Measurements from ENCODE around the gene MEX3A. TPM values are rescaled to one million over a fixed set of nuclear protein-coding genes. Genes with fewer than 3 reads are reported as not detected.

The MEX3A gene
- total RNA-seq, 1 experiment from 2014 or later, result 68.0 TPM

DNA sequence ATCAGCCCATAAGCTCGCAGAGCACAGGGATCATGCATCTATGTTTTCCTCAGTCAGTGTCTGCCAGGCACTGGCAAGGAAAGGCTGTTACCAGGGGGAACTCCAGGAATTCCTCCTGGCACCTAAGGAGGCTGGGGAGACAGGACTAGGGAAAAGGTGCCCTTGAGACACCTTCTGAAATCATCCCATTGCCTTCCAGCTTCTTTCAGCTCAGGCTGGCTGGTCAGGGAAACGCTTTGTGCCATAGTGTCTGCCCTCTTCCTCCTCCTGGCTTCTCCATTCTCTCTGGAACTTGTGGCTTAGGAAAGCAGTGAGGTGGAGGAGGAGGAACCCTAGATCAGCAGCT lies 46.0 kb upstream of the MEX3A start:
- no peaks in the 10 kb centered on the region for H3K9me3 ChIP-seq (ENCODE audit: control insufficient read depth, low read depth, low read length)
- no peak overlapping the region for H3K4me2 ChIP-seq (ENCODE audit: insufficient read depth, insufficient read length, low read length)
- H2BK120ac ChIP-seq (ENCODE audit: low read depth, low read length, poor library complexity, severe bottlenecking), result no peak overlapping the region
- no peak overlapping the region for H2BK20ac ChIP-seq (ENCODE audit: low read depth, low read length, poor library complexity, severe bottlenecking)
- H3K23me2 ChIP-seq (ENCODE audit: insufficient read length, low read depth, low read length, poor library complexity, severe bottlenecking), result no peaks in the 10 kb centered on the region
- no peak overlapping the region for H3K23ac ChIP-seq (ENCODE audit: insufficient read length, low read depth, low read length)
- H4K20me1 ChIP-seq (ENCODE audit: control insufficient read depth, insufficient read depth, insufficient read length), result no peaks in the 10 kb centered on the region
- no peak overlapping the region for H2AFZ ChIP-seq (ENCODE audit: low read length)
- no peak overlapping the region for H4K5ac ChIP-seq (ENCODE audit: insufficient read length, low read depth, low read length)
- no peak overlapping the region for H2AK5ac ChIP-seq (ENCODE audit: insufficient read length, low read length)
- no CpG with 5 or more reads among the region's 2 CpGs for WGBS (ENCODE audit: extremely low coverage, insufficient read length, low lambda C conversion rate)
- Mint-ChIP-seq H3K9me3 (no peaks in the 10 kb centered on the region), H3K4me3 (no peak overlapping the region), H3K27me3 (ENCODE audit: low read depth) (no peaks in the 10 kb centered on the region), H3K27ac (peak overlapping the region in 2 of 3 experiments; percentile 85 to 93; a peak in 4 of 7 replicates), H3K36me3 (ENCODE audit: insufficient read depth in 1 of 3, low read depth in 3 of 3) (peaks cover 7 to 13% (median 9%) of the 10 kb centered on the region in 3 experiments; a peak in 5 of 7 replicates), H3K4me1 (peaks cover 42 to 43% of the 10 kb centered on the region in 2 experiments)
- no peak overlapping the region for H4K91ac ChIP-seq (ENCODE audit: insufficient read length, low read depth, low read length)
- no peak overlapping the region for H3K18ac ChIP-seq (ENCODE audit: insufficient read length, low read depth, low read length)
- no peak overlapping the region for H2BK5ac ChIP-seq (ENCODE audit: insufficient read length, low read length)
- no peak for DNase-seq
- no peak overlapping the region for H3K14ac ChIP-seq (ENCODE audit: insufficient read depth, low read length)
- H3K79me1 ChIP-seq (ENCODE audit: insufficient read depth, low read depth, low read length, poor library complexity, severe bottlenecking), result no peaks in the 10 kb centered on the region
- no peak overlapping the region for H2BK12ac ChIP-seq (ENCODE audit: insufficient read length, low read depth, low read length)
- H3K79me2 ChIP-seq (ENCODE audit: insufficient read depth, low read length), result no peaks in the 10 kb centered on the region
- H3K4me1 ChIP-seq (ENCODE audit: insufficient read depth, low read length), result peaks cover 16% of the 10 kb centered on the region
- no peak overlapping the region for H3T11ph ChIP-seq (ENCODE audit: low read length)
- no peaks in the 10 kb centered on the region for H3K27me3 ChIP-seq (ENCODE audit: insufficient read depth, low read length)
- no peak overlapping the region for H3K9ac ChIP-seq (ENCODE audit: extremely low read depth, insufficient read length, low read length)
- no peak overlapping the region for H3K27ac ChIP-seq (ENCODE audit: insufficient read length, low read depth, low read length)
- no peak overlapping the region for H4K8ac ChIP-seq (replicated peaks; ENCODE audit: insufficient read length, low read depth, low read length)
- TF ChIP-seq, protein P1, sequence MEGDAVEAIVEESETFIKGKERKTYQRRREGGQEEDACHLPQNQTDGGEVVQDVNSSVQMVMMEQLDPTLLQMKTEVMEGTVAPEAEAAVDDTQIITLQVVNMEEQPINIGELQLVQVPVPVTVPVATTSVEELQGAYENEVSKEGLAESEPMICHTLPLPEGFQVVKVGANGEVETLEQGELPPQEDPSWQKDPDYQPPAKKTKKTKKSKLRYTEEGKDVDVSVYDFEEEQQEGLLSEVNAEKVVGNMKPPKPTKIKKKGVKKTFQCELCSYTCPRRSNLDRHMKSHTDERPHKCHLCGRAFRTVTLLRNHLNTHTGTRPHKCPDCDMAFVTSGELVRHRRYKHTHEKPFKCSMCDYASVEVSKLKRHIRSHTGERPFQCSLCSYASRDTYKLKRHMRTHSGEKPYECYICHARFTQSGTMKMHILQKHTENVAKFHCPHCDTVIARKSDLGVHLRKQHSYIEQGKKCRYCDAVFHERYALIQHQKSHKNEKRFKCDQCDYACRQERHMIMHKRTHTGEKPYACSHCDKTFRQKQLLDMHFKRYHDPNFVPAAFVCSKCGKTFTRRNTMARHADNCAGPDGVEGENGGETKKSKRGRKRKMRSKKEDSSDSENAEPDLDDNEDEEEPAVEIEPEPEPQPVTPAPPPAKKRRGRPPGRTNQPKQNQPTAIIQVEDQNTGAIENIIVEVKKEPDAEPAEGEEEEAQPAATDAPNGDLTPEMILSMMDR (conservative IDR thresholded peaks at IDR 0.05), result no peak
- no peak overlapping the region for H2BK15ac ChIP-seq (ENCODE audit: low read depth, low read length)
- no peak overlapping the region for H3K56ac ChIP-seq (ENCODE audit: insufficient read length, low read depth, low read length)
- no peak overlapping the region for H3K4ac ChIP-seq (ENCODE audit: low read depth, low read length)

All from H9 (cell line).